HepG2 (cell line): Measurements from ENCODE around the gene RECK. TPM values are rescaled to one million over a fixed set of nuclear protein-coding genes. Genes with fewer than 3 reads are reported as not detected.

ENCODE experiments used
- BORCS8-MEF2B ChIP-seq: sonication (generic); formaldehyde crosslinking; IDR thresholded peaks from 2 replicates; pipeline ENCODE4 v1.8.0; 2022; ENCODE audit warnings: mild to moderate bottlenecking, missing genetic modification reagents
- CHD4 ChIP-seq: fragments of 200-600 bp; sonication (generic); IDR thresholded peaks from 2 replicates; pipeline ENCODE4 v1.7.0; 2017; ENCODE audit warnings: mild to moderate bottlenecking, low read length, borderline replicate concordance
- EED ChIP-seq: sonication (generic); formaldehyde crosslinking; IDR thresholded peaks from 2 replicates; pipeline ENCODE4 v1.5.0; 2020; ENCODE audit warnings: mild to moderate bottlenecking, missing genetic modification reagents
- ELF4 ChIP-seq: sonication (generic); formaldehyde crosslinking; IDR thresholded peaks from 2 replicates; pipeline ENCODE4 v1.5.0; 2020; ENCODE audit warnings: missing genetic modification reagents, mild to moderate bottlenecking, moderate library complexity, borderline replicate concordance
- FOXJ3 ChIP-seq: sonication (generic); formaldehyde crosslinking; IDR thresholded peaks from 2 replicates; pipeline ENCODE4 v1.4.0; 2020; ENCODE audit warnings: missing genetic modification reagents, mild to moderate bottlenecking, borderline replicate concordance
- IRF2 ChIP-seq: IDR thresholded peaks from 2 replicates; pipeline ENCODE4 v1.6.1; 2018; ENCODE audit warnings: missing genetic modification reagents, missing compliant biosample characterization
- KAT2B ChIP-seq: fragments of 150-350 bp; IDR thresholded peaks from 2 replicates; pipeline ENCODE4 v1.6.1; 2014; ENCODE audit warnings: low read depth, low read length, borderline replicate concordance
- KDM2A ChIP-seq: sonication (generic); formaldehyde crosslinking; IDR thresholded peaks from 2 replicates; pipeline ENCODE4 v1.4.0; 2020; ENCODE audit warnings: low read depth, missing genetic modification reagents, borderline replicate concordance
- KLF6 ChIP-seq: IDR thresholded peaks from 2 replicates; pipeline ENCODE4 v1.8.0; 2016; ENCODE audit warnings: missing biosample characterization, missing genetic modification reagents
- MZF1 ChIP-seq: sonication (generic); formaldehyde crosslinking; IDR thresholded peaks from 2 replicates; pipeline ENCODE4 v1.8.1; 2023; ENCODE audit warnings: mild to moderate bottlenecking, missing genetic modification reagents, borderline replicate concordance
- NFATC3 ChIP-seq: sonication (generic); formaldehyde crosslinking; IDR thresholded peaks from 2 replicates; pipeline ENCODE4 v1.5.1; 2020; ENCODE audit warnings: mild to moderate bottlenecking, missing genetic modification reagents
- NRL ChIP-seq: sonication (generic); formaldehyde crosslinking; IDR thresholded peaks from 2 replicates; pipeline ENCODE4 v1.5.0; 2020; ENCODE audit warnings: missing genetic modification reagents, mild to moderate bottlenecking, moderate library complexity, borderline replicate concordance
- PHF8 ChIP-seq: sonication (generic); formaldehyde crosslinking; IDR thresholded peaks from 2 replicates; pipeline ENCODE4 v1.5.0; 2020; ENCODE audit warnings: missing genetic modification reagents
- PITX1 ChIP-seq: sonication (generic); formaldehyde crosslinking; IDR thresholded peaks from 2 replicates; pipeline ENCODE4 v1.5.1; 2020; ENCODE audit warnings: mild to moderate bottlenecking, missing genetic modification reagents
- SOX6 ChIP-seq, 2 experiments: fragments of 450-650 bp in 1 of 2; sonication (generic) in 1 of 2; formaldehyde crosslinking in 1 of 2; IDR thresholded peaks; 2 replicates each; pipeline versions ENCODE4 v1.4.0 to v1.6.1; 2017 to 2020; ENCODE audit warnings: antibody characterized with exemption in 1 of 2, mild to moderate bottlenecking in 1 of 2, missing genetic modification reagents in 1 of 2
- SRY ChIP-seq: sonication (generic); formaldehyde crosslinking; IDR thresholded peaks from 2 replicates; pipeline ENCODE4 v1.8.0; 2022; ENCODE audit warnings: mild to moderate bottlenecking, missing genetic modification reagents
- TARDBP ChIP-seq: sonication (generic); formaldehyde crosslinking; IDR thresholded peaks from 2 replicates; pipeline ENCODE4 v1.8.0; 2022; ENCODE audit warnings: mild to moderate bottlenecking, missing genetic modification reagents
- TOPORS ChIP-seq: sonication (generic); formaldehyde crosslinking; IDR thresholded peaks from 2 replicates; pipeline ENCODE4 v1.8.0; 2023; ENCODE audit warnings: mild to moderate bottlenecking, missing genetic modification reagents
- ZBTB7B ChIP-seq: sonication (generic); formaldehyde crosslinking; IDR thresholded peaks from 2 replicates; pipeline ENCODE4 v1.4.0; 2020; ENCODE audit warnings: missing genetic modification reagents
- ZFP36 ChIP-seq: fragments of 150-350 bp; IDR thresholded peaks from 2 replicates; pipeline ENCODE4 v1.6.1; 2018; ENCODE audit warnings: borderline replicate concordance, low read length, low read depth; ENCODE audit not compliant: partially characterized antibody
- ZNF501 ChIP-seq: sonication (generic); formaldehyde crosslinking; IDR thresholded peaks from 2 replicates; pipeline ENCODE4 v1.5.1; 2020; ENCODE audit warnings: mild to moderate bottlenecking, moderate library complexity, missing genetic modification reagents
- polyA plus RNA-seq, 8 experiments: library from polyadenylated mRNA; depleted of rRNA in 3 of 8; stranded (reverse) in 7 of 8; unstranded in 1 of 8; fragments of >200 nt; fragmentation: Illumina TruSeq in 4 of 8; extraction: Trizol in 4 of 8; gene quantifications; 2 replicates each; pipeline versions ENCODE4 v1.2.1 to v1.2.3, GENCODE V29; 2011 to 2016; ENCODE audit warnings: low read depth in 4 of 8, missing spikeins in 1 of 8, mixed read lengths in 1 of 8; ENCODE audit not compliant: insufficient read depth in 1 of 8
- total RNA-seq, 5 experiments: library from RNA; depleted of rRNA; stranded (reverse); fragments of >200 nt; fragmentation: Illumina TruSeq; extraction: Trizol; gene quantifications; 2 replicates each; pipeline ENCODE4 v1.2.3, GENCODE V29; 2016; ENCODE audit warnings: low read depth in 1 of 5
- TF ChIP-seq, protein P1 (sequence below): sonication (generic); formaldehyde crosslinking; IDR thresholded peaks from 2 replicates; pipeline ENCODE4 v1.5.0; 2020; ENCODE audit warnings: mild to moderate bottlenecking, missing genetic modification reagents, moderate library complexity
- TF ChIP-seq, protein P2 (sequence below): IDR thresholded peaks from 2 replicates; pipeline ENCODE4 v1.6.1; 2016; ENCODE audit warnings: mild to moderate bottlenecking
- TF ChIP-seq, protein P3 (sequence below): IDR thresholded peaks from 2 replicates; pipeline ENCODE4 v1.6.1; 2018; ENCODE audit warnings: missing genetic modification reagents
- TF ChIP-seq, protein P4 (sequence below): sonication (generic); formaldehyde crosslinking; IDR thresholded peaks from 2 replicates; pipeline ENCODE4 v1.5.1; 2020; ENCODE audit warnings: mild to moderate bottlenecking, moderate library complexity, missing genetic modification reagents

The RECK gene
- total and polyA plus RNA-seq, 2 of the 13 experiments (the other 11 are each of a cell fraction or from before 2014, with no cell fraction given) = 3.1 to 4.8 TPM

DNA sequence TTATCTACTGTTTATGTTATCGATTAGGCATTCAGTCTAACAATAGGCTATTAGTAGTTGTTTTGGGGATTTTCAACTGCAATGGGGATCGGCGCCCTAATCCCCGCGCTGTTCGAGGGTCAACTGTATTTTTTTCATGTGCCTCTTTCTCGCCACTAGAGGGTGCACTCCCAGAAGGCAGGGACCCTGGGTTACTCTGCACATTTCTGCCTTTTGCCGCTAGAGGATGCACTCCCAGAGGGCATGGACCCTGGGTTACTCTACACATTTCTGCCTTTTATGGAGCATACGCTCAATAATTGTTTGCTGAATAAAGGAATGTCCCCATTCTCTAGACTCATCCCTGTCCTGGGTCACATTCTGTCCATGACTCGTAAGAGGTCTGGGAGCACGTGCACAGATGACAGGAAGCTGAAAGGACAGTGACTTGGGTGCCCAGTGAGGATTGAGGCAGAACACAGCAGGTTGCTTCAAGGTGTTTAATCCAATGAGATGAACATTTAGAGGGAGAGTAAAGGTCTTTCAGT lies 27.9 kb upstream of the RECK start (continued):
- TF ChIP-seq ZNF501 (CRISPR knock-in tag) (0 out of 2 replicates have a peak, but pooled peaks have one; percentile 46), IRF2 (0 out of 2 replicates have a peak, but pooled peaks have one; percentile 25), PITX1 (peak; percentile 61; the same call in 1 of the 2 replicates), FOXJ3 (no peak), TARDBP (CRISPR knock-in tag) (0 out of 2 replicates have a peak, but pooled peaks have one; percentile 28), CHD4 (no peak), ZFP36 (peak; percentile 41), NFATC3 (CRISPR knock-in tag) (no peak), ELF4 (CRISPR knock-in tag) (no peak), EED (CRISPR knock-in tag) (no peak), KDM2A (CRISPR knock-in tag) (peak; percentile 70; the same call in 1 of the 2 replicates), NRL (CRISPR knock-in tag) (no peak), KAT2B (no peak), KLF6 (0 out of 2 replicates have a peak, but pooled peaks have one; percentile 41), TOPORS (no peak), BORCS8-MEF2B (CRISPR knock-in tag) (0 out of 2 replicates have a peak, but pooled peaks have one; percentile 26), MZF1 (CRISPR knock-in tag) (peak; percentile 29; the same call in 1 of the 2 replicates), PHF8 (0 out of 2 replicates have a peak, but pooled peaks have one; percentile 24), SOX6 (IDR thresholded peaks at IDR 0.05) (no peak), SOX6 (CRISPR knock-in tag; IDR thresholded peaks at IDR 0.05) (0 out of 2 replicates have a peak, but pooled peaks have one; percentile 27), ZBTB7B (CRISPR knock-in tag) (0 out of 2 replicates have a peak, but pooled peaks have one; percentile 33), SRY (CRISPR knock-in tag) (no peak)
- TF ChIP-seq, protein P1, sequence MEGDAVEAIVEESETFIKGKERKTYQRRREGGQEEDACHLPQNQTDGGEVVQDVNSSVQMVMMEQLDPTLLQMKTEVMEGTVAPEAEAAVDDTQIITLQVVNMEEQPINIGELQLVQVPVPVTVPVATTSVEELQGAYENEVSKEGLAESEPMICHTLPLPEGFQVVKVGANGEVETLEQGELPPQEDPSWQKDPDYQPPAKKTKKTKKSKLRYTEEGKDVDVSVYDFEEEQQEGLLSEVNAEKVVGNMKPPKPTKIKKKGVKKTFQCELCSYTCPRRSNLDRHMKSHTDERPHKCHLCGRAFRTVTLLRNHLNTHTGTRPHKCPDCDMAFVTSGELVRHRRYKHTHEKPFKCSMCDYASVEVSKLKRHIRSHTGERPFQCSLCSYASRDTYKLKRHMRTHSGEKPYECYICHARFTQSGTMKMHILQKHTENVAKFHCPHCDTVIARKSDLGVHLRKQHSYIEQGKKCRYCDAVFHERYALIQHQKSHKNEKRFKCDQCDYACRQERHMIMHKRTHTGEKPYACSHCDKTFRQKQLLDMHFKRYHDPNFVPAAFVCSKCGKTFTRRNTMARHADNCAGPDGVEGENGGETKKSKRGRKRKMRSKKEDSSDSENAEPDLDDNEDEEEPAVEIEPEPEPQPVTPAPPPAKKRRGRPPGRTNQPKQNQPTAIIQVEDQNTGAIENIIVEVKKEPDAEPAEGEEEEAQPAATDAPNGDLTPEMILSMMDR (CRISPR knock-in tag) = peak; percentile 97
- TF ChIP-seq, protein P2, sequence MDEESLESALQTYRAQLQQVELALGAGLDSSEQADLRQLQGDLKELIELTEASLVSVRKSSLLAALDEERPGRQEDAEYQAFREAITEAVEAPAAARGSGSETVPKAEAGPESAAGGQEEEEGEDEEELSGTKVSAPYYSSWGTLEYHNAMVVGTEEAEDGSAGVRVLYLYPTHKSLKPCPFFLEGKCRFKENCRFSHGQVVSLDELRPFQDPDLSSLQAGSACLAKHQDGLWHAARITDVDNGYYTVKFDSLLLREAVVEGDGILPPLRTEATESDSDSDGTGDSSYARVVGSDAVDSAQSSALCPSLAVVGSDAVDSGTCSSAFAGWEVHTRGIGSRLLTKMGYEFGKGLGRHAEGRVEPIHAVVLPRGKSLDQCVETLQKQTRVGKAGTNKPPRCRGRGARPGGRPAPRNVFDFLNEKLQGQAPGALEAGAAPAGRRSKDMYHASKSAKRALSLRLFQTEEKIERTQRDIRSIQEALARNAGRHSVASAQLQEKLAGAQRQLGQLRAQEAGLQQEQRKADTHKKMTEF (CRISPR knock-in tag) = 0 out of 2 replicates have a peak, but pooled peaks have one; percentile 25
- TF ChIP-seq, protein P3, sequence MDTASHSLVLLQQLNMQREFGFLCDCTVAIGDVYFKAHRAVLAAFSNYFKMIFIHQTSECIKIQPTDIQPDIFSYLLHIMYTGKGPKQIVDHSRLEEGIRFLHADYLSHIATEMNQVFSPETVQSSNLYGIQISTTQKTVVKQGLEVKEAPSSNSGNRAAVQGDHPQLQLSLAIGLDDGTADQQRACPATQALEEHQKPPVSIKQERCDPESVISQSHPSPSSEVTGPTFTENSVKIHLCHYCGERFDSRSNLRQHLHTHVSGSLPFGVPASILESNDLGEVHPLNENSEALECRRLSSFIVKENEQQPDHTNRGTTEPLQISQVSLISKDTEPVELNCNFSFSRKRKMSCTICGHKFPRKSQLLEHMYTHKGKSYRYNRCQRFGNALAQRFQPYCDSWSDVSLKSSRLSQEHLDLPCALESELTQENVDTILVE (CRISPR knock-in tag) = 0 out of 2 replicates have a peak, but pooled peaks have one; percentile 29
- TF ChIP-seq, protein P4, sequence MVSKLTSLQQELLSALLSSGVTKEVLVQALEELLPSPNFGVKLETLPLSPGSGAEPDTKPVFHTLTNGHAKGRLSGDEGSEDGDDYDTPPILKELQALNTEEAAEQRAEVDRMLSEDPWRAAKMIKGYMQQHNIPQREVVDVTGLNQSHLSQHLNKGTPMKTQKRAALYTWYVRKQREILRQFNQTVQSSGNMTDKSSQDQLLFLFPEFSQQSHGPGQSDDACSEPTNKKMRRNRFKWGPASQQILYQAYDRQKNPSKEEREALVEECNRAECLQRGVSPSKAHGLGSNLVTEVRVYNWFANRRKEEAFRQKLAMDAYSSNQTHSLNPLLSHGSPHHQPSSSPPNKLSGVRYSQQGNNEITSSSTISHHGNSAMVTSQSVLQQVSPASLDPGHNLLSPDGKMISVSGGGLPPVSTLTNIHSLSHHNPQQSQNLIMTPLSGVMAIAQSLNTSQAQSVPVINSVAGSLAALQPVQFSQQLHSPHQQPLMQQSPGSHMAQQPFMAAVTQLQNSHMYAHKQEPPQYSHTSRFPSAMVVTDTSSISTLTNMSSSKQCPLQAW (CRISPR knock-in tag) = peak; percentile 35; the same call in 1 of the 2 replicates
